Mesenchymal stem cell (in vitro differentiated cells and primary cell): ENCODE data around the gene MBNL1.

Source experiments
- DNase-seq: peaks from one replicate; pipeline ENCODE4 v3.0.0-alpha.2; 2013
- H2AFZ ChIP-seq: one replicate; pipeline ENCODE4 v1.6.1; 2013; ENCODE audit warnings: low read depth, mild to moderate bottlenecking, control low read depth, inconsistent platforms, low read length, moderate library complexity
- H2AK5ac ChIP-seq: 2 replicates; pipeline ENCODE4 v1.6.1; 2013; ENCODE audit warnings: low read length, moderate library complexity, mild to moderate bottlenecking, inconsistent platforms; ENCODE audit not compliant: severe bottlenecking
- H2BK120ac ChIP-seq: one replicate; pipeline ENCODE4 v1.6.1; 2013; ENCODE audit warnings: low read depth, mild to moderate bottlenecking, inconsistent platforms, low read length, moderate library complexity
- H2BK12ac ChIP-seq, 2 experiments: one replicate each; pipeline ENCODE4 v1.6.1; 2013; ENCODE audit warnings: inconsistent platforms in 2 of 2, low read length in 2 of 2, mild to moderate bottlenecking in 2 of 2, moderate library complexity in 2 of 2, control low read depth in 1 of 2
- H2BK15ac ChIP-seq: one replicate; pipeline ENCODE4 v1.6.1; 2013; ENCODE audit warnings: mild to moderate bottlenecking, low read depth, inconsistent platforms; ENCODE audit not compliant: poor library complexity, severe bottlenecking
- H2BK5ac ChIP-seq: 2 replicates; pipeline ENCODE4 v1.6.1; 2013; ENCODE audit warnings: low read depth, mild to moderate bottlenecking, low read length, control low read depth, inconsistent platforms; ENCODE audit not compliant: poor library complexity, severe bottlenecking
- H3K14ac ChIP-seq, 2 experiments: one replicate each; pipeline ENCODE4 v1.6.1; 2013; ENCODE audit warnings: inconsistent platforms in 2 of 2, low read length in 2 of 2, control low read depth in 1 of 2, mild to moderate bottlenecking in 1 of 2, moderate library complexity in 1 of 2
- H3K18ac ChIP-seq, 2 experiments: one replicate each; pipeline ENCODE4 v1.6.1; 2013; ENCODE audit warnings: inconsistent platforms in 2 of 2, low read length in 2 of 2, control low read depth in 1 of 2, low read depth in 1 of 2, mild to moderate bottlenecking in 1 of 2
- H3K23ac ChIP-seq, 2 experiments: one replicate each; pipeline ENCODE4 v1.6.1; 2013; ENCODE audit warnings: inconsistent platforms in 2 of 2, low read length in 2 of 2, mild to moderate bottlenecking in 2 of 2, moderate library complexity in 2 of 2, control low read depth in 1 of 2
- H3K27ac ChIP-seq: 2 replicates; pipeline ENCODE4 v1.5.1; 2013; ENCODE audit warnings: mild to moderate bottlenecking, moderate library complexity, low read length, control low read depth, inconsistent platforms; ENCODE audit not compliant: poor library complexity, severe bottlenecking
- H3K27me3 ChIP-seq, 2 experiments: 2 replicates each; pipeline versions ENCODE4 v1.6.1 to v1.7.0; 2013; ENCODE audit warnings: low read length in 2 of 2, mild to moderate bottlenecking in 2 of 2, moderate library complexity in 2 of 2, control low read depth in 1 of 2, inconsistent platforms in 1 of 2; ENCODE audit not compliant: control insufficient read depth in 1 of 2, insufficient read depth in 1 of 2
- H3K36me3 ChIP-seq, 2 experiments: 2 replicates each; pipeline versions ENCODE4 v1.6.1 to v1.7.0; 2013; ENCODE audit warnings: low read length in 2 of 2, control low read depth in 1 of 2, inconsistent platforms in 1 of 2, low read depth in 1 of 2, mild to moderate bottlenecking in 1 of 2; ENCODE audit not compliant: insufficient read depth in 2 of 2, control insufficient read depth in 1 of 2
- H3K4ac ChIP-seq, 2 experiments: one replicate each; pipeline ENCODE4 v1.6.1; 2013; ENCODE audit warnings: inconsistent platforms in 2 of 2, low read length in 2 of 2, mild to moderate bottlenecking in 2 of 2, moderate library complexity in 2 of 2, control low read depth in 1 of 2, low read depth in 1 of 2
- H3K4me1 ChIP-seq: 2 replicates; pipeline ENCODE4 v1.6.1; 2013; ENCODE audit warnings: low read depth, low read length, control low read depth; ENCODE audit not compliant: control insufficient read depth, insufficient read depth
- H3K4me2 ChIP-seq: 2 replicates; pipeline ENCODE4 v1.6.1; 2013; ENCODE audit warnings: low read length, mild to moderate bottlenecking, inconsistent platforms; ENCODE audit not compliant: poor library complexity, severe bottlenecking
- H3K4me3 ChIP-seq, 2 experiments: 2 replicates each; pipeline versions ENCODE4 v1.5.1 to v1.7.0; 2013; ENCODE audit warnings: low read length in 2 of 2, mild to moderate bottlenecking in 2 of 2, control low read depth in 1 of 2, low read depth in 1 of 2; ENCODE audit not compliant: insufficient read depth in 1 of 2
- H3K79me1 ChIP-seq: replicated peaks from 2 replicates; pipeline ENCODE4 v1.6.1; 2013; ENCODE audit warnings: mild to moderate bottlenecking, control low read depth, low read length, inconsistent platforms; ENCODE audit not compliant: poor library complexity, severe bottlenecking
- H3K9ac ChIP-seq: 2 replicates; pipeline ENCODE4 v1.7.0; 2013; ENCODE audit warnings: mild to moderate bottlenecking, low read length, moderate library complexity
- H3K9me3 ChIP-seq: 2 replicates; pipeline ENCODE4 v1.7.0; 2013; ENCODE audit warnings: mild to moderate bottlenecking, low read length; ENCODE audit not compliant: control insufficient read depth
- H4K8ac ChIP-seq: one replicate; pipeline ENCODE4 v1.6.1; 2013; ENCODE audit warnings: inconsistent platforms, mild to moderate bottlenecking, low read length, moderate library complexity
- H4K91ac ChIP-seq: one replicate; pipeline ENCODE4 v1.6.1; 2013; ENCODE audit warnings: mild to moderate bottlenecking, low read length, inconsistent platforms
- WGBS: methylation state at CpG from one replicate; pipeline ENCODE4 v1.1.7; 2013; ENCODE audit warnings: mixed read lengths; 5-methylcytosine and 5-hydroxymethylcytosine counted together

Gene MBNL1

DNA sequence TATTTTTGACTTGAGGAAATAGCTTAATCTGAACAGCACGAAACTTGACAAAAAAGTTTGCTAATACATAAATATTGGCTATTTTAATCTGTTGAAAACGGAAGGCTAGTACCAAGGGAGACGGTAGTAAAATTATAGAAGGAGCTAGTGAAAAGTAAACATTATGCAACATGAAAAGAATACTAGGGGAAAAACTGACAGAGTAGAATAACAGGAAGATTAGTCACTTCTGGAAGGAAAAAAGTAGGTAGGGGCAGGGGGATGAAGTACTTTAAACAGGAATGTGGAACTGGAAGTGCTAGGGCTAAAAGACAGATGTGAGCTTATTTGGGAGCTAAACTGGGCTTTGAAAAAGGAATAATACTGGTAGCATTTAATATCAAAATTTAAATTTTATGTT, 60.1 kb downstream of the MBNL1 start:
- H3K14ac ChIP-seq, result no peak overlapping the region
- H2BK12ac ChIP-seq, result no peak overlapping the region
- no peak overlapping the region for H3K27ac ChIP-seq

DNA sequence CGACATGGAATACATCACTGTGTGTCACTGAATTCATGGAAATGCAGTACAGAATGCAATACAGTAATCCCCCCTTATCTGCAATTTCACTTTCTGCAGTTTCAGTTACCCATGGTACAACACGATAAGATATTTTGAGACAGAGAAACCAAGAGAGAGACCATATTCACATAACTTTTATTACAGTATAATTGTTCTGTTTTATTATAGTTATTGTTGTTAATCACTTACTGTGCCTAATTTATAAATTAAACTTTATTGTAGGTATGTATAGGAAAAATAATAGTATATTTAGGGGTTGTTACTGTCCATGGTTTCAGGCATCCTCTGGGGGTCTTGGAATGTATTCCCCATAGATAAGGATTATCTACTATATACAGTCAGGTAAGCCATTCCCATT, 61.8 kb downstream of the MBNL1 start:
- no peak overlapping the region for H2BK15ac ChIP-seq
- H3K27ac ChIP-seq, result peak overlapping the region; percentile 75
- no peak overlapping the region for H3K14ac ChIP-seq
- no peak overlapping the region for H2AK5ac ChIP-seq
- H3K4ac ChIP-seq, result no peak overlapping the region
- peak overlapping the region in 1 of 2 experiments; percentile 52 for H3K4me3 ChIP-seq
- H2BK5ac ChIP-seq, result no peak overlapping the region
- peaks cover 2% of the 10 kb centered on the region for H3K4me1 ChIP-seq
- H3K18ac ChIP-seq, result no peak overlapping the region
- H2BK12ac ChIP-seq, result no peak overlapping the region
- H3K4me2 ChIP-seq, result no peak overlapping the region
- H3K27me3 ChIP-seq, result no peaks in the 10 kb centered on the region
- H3K36me3 ChIP-seq, result peaks cover 2 to 14% of the 10 kb centered on the region in 2 experiments
- no peak for DNase-seq
- no peak overlapping the region for H2AFZ ChIP-seq
- peak overlapping the region; percentile 87 for H3K9ac ChIP-seq
- no peak overlapping the region for H2BK120ac ChIP-seq
- 100% methylated on average over 1 of the region's 2 CpGs for WGBS
- H3K23ac ChIP-seq, result no peak overlapping the region
- no peak overlapping the region for H4K8ac ChIP-seq
- H3K79me1 ChIP-seq, result no peaks in the 10 kb centered on the region
- H3K9me3 ChIP-seq, result peaks cover 5% of the 10 kb centered on the region
- no peak overlapping the region for H4K91ac ChIP-seq

More for the DNA sequence above, 60.1 kb downstream of the MBNL1 start:
- Histone ChIP-seq H3K23ac (no peak overlapping the region), H2BK120ac (no peak overlapping the region), H3K4me3 (no peak overlapping the region), H2BK15ac (no peak overlapping the region), H3K18ac (no peak overlapping the region), H2AFZ (no peak overlapping the region), H4K91ac (no peak overlapping the region), H3K79me1 (no peaks in the 10 kb centered on the region), H3K27me3 (no peaks in the 10 kb centered on the region), H3K9ac (peak overlapping the region; percentile 75), H3K36me3 (peaks cover 2 to 10% of the 10 kb centered on the region in 2 experiments), H2AK5ac (no peak overlapping the region), H3K9me3 (peaks cover 5% of the 10 kb centered on the region), H2BK5ac (no peak overlapping the region), H4K8ac (no peak overlapping the region), H3K4ac (no peak overlapping the region), H3K4me1 (peaks cover 2% of the 10 kb centered on the region), H3K4me2 (no peak overlapping the region)
- WGBS, result under 1% methylated on average over 2 of the region's 3 CpGs
- DNase-seq, result peak; percentile 92

DNA sequence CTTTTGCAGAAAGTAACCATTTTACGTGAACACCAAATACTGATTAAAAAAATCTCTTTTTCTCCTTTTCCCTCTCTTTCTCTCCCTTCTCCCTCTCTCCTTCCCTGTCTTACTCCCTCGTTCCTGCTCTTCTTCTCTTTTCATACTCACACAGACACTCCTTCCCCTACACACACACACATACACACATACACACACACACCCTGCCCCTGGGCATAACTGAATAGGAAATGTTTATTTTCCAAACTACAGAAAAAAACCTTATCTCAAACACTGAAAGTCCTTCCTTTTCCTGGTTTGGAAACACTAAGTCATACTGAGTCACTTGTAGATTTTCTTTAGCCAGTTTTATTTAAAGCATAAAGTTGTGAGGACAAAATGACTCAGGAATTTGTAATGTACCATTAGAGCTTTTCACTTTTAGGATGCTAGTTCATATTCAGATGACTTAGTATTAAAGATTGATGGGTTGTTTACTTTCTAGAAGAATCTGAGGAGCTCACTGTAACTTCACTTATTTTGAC, 62.4 kb downstream of the MBNL1 start:
- peaks cover 2 to 15% of the 10 kb centered on the region in 2 experiments for H3K36me3 ChIP-seq
- no peaks in the 10 kb centered on the region for H3K79me1 ChIP-seq
- no peak overlapping the region for H3K4ac ChIP-seq
- H2BK120ac ChIP-seq, result no peak overlapping the region
- H3K23ac ChIP-seq, result no peak overlapping the region
- H4K8ac ChIP-seq, result no peak overlapping the region
- peak overlapping the region; percentile 87 for H3K9ac ChIP-seq
- H3K27ac ChIP-seq, result peak overlapping the region; percentile 75
- H3K4me2 ChIP-seq, result no peak overlapping the region
- no peak overlapping the region for H3K14ac ChIP-seq
- no peak overlapping the region for H2BK15ac ChIP-seq
- 27% methylated on average over 2 of the region's 2 CpGs for WGBS
- no peak overlapping the region for H3K18ac ChIP-seq
- H2AK5ac ChIP-seq, result no peak overlapping the region
- no peak overlapping the region for H2BK5ac ChIP-seq
- peak overlapping the region in 1 of 2 experiments; percentile 52 for H3K4me3 ChIP-seq
- H3K27me3 ChIP-seq, result no peaks in the 10 kb centered on the region
- no peak overlapping the region for H4K91ac ChIP-seq
- H2BK12ac ChIP-seq, result no peak overlapping the region
- DNase-seq, result peak; percentile 93
- peaks cover 2% of the 10 kb centered on the region for H3K9me3 ChIP-seq
- no peak overlapping the region for H2AFZ ChIP-seq
- H3K4me1 ChIP-seq, result peaks cover 2% of the 10 kb centered on the region

DNA sequence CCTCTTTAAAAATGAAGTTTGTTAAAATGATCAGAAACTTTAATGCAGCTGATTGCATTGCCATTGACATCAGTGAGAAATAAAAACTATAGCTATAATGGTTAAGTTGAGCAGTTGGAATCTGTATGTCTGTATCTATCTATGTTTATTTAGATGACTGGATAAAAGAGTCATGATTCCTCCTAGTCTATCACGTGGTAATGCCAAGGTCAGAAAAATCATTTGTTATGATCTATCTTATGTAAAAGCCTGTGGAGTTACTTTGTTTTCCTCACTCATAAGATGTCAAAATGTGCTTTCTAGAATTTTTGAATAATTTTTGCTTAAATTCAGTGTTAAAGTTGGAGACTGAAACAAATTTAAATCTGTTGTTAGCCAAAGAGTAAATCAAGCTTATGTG, 63.3 kb downstream of the MBNL1 start:
- Histone ChIP-seq H3K4me2 (no peak overlapping the region), H4K8ac (no peak overlapping the region), H3K14ac (no peak overlapping the region), H3K4ac (no peak overlapping the region), H2BK15ac (no peak overlapping the region), H2BK5ac (no peak overlapping the region), H3K27me3 (no peaks in the 10 kb centered on the region), H2BK12ac (no peak overlapping the region), H3K4me1 (peaks cover 2% of the 10 kb centered on the region), H3K18ac (no peak overlapping the region), H3K79me1 (no peaks in the 10 kb centered on the region), H3K36me3 (peaks cover 2 to 16% of the 10 kb centered on the region in 2 experiments), H2AK5ac (no peak overlapping the region), H4K91ac (no peak overlapping the region), H3K9ac (peak overlapping the region; percentile 1), H3K27ac (no peak overlapping the region), H3K23ac (no peak overlapping the region), H2BK120ac (no peak overlapping the region), H3K4me3 (no peak overlapping the region), H3K9me3 (no peaks in the 10 kb centered on the region), H2AFZ (no peak overlapping the region)
- no peak for DNase-seq
- 20% methylated on average over 1 of the region's 1 CpG for WGBS
